ENCODE measurements around the gene CTSO.

DNA sequence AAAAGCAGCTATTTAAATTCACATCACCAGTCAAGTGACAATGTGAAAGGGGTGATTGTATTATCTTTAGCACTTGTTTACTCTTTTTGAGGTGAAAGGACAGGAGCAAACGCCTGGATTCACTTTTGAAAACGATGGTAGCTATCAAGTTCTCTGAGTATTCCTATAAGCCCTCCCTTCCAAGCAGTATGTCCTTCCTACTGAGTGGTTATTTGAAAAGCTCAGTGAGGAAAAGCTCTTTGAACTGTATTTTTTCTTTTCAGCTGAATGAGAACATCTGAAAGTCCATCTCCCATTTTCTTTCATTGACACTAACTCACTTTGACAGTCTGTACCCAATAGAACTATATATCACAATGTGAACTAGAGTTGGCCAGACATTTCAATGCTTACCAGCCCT, 9.1 kb upstream of the CTSO start:
- TF ChIP-seq, protein P1, sequence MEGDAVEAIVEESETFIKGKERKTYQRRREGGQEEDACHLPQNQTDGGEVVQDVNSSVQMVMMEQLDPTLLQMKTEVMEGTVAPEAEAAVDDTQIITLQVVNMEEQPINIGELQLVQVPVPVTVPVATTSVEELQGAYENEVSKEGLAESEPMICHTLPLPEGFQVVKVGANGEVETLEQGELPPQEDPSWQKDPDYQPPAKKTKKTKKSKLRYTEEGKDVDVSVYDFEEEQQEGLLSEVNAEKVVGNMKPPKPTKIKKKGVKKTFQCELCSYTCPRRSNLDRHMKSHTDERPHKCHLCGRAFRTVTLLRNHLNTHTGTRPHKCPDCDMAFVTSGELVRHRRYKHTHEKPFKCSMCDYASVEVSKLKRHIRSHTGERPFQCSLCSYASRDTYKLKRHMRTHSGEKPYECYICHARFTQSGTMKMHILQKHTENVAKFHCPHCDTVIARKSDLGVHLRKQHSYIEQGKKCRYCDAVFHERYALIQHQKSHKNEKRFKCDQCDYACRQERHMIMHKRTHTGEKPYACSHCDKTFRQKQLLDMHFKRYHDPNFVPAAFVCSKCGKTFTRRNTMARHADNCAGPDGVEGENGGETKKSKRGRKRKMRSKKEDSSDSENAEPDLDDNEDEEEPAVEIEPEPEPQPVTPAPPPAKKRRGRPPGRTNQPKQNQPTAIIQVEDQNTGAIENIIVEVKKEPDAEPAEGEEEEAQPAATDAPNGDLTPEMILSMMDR (IDR thresholded peaks at IDR 0.05; ENCODE audit: insufficient read depth, low read length, poor library complexity, severe bottlenecking), result no peak
- TF ChIP-seq EZH2phosphoT487 (conservative IDR thresholded peaks at IDR 0.05; ENCODE audit: low read length), result no peak
